GM23338 (cell line): ENCODE results near the gene SLC25A26. TPM values are rescaled to one million over a fixed set of nuclear protein-coding genes. Genes with fewer than 3 reads are reported as not detected.

Experiments used
- ATAC-seq: fragments of 200-7000 bp; cut with Tn5 transposase; 3 replicates; pipeline ENCODE4 v1.9.1; 2020
- DNase-seq: peaks from one replicate; pipeline ENCODE4 v3.0.0-alpha.2; 2015; ENCODE audit warnings: low spot score
- H2AFZ ChIP-seq: fragments of 200-600 bp; sonication (generic); 2 replicates; pipeline ENCODE4 v1.8.0; 2016; ENCODE audit warnings: antibody characterized with exemption, mild to moderate bottlenecking, moderate library complexity
- H3F3A ChIP-seq: fragments of 200-600 bp; sonication (generic); replicated peaks from 2 replicates; pipeline ENCODE4 v1.8.0; 2017; ENCODE audit warnings: antibody characterized with exemption, mixed run types, low read depth
- H3K27ac ChIP-seq: fragments of 200-600 bp; sonication (generic); 2 replicates; pipeline ENCODE4 v1.6.1; 2016; ENCODE audit warnings: low read depth
- H3K27me3 ChIP-seq: fragments of 200-600 bp; sonication (generic); 2 replicates; pipeline ENCODE4 v1.8.0; 2016; ENCODE audit warnings: mild to moderate bottlenecking, mixed run types, moderate library complexity; ENCODE audit not compliant: insufficient read depth
- H3K36me3 ChIP-seq: fragments of 200-600 bp; sonication (generic); 2 replicates; pipeline ENCODE4 v1.8.0; 2016; ENCODE audit warnings: mild to moderate bottlenecking; ENCODE audit not compliant: insufficient read depth
- H3K4me1 ChIP-seq: fragments of 200-600 bp; sonication (generic); 2 replicates; pipeline ENCODE4 v1.8.0; 2016; ENCODE audit warnings: mild to moderate bottlenecking, moderate library complexity; ENCODE audit not compliant: insufficient read depth
- H3K4me2 ChIP-seq: fragments of 200-600 bp; sonication (generic); 2 replicates; pipeline ENCODE4 v1.7.1; 2017; ENCODE audit warnings: mixed run types
- H3K4me3 ChIP-seq: fragments of 200-600 bp; sonication (generic); 2 replicates; pipeline ENCODE4 v1.6.1; 2016; ENCODE audit warnings: mixed run types
- H3K79me2 ChIP-seq: fragments of 200-600 bp; sonication (generic); replicated peaks from 2 replicates; pipeline ENCODE4 v1.8.0; 2017; ENCODE audit warnings: mild to moderate bottlenecking; ENCODE audit not compliant: insufficient read depth
- H3K9me2 ChIP-seq: fragments of 200-600 bp; sonication (generic); 2 replicates; pipeline ENCODE4 v1.8.0; 2017; ENCODE audit not compliant: insufficient read depth
- H4K20me1 ChIP-seq: fragments of 200-600 bp; sonication (generic); replicated peaks from 2 replicates; pipeline ENCODE4 v1.8.0; 2017; ENCODE audit warnings: mild to moderate bottlenecking; ENCODE audit not compliant: insufficient read depth
- H3K27ac Mint-ChIP-seq: 2 replicates; pipeline ENCODE4 v1.8.0; 2020; ENCODE audit warnings: inconsistent platforms, mild to moderate bottlenecking, moderate library complexity, mixed read lengths
- H3K27me3 Mint-ChIP-seq: 3 replicates; pipeline ENCODE4 v1.8.0; 2022; ENCODE audit warnings: low read depth, mild to moderate bottlenecking, moderate library complexity, mixed read lengths, inconsistent platforms; ENCODE audit not compliant: insufficient read depth, poor library complexity
- H3K36me3 Mint-ChIP-seq: 3 replicates; pipeline ENCODE4 v1.8.0; 2021; ENCODE audit warnings: low read depth, mild to moderate bottlenecking, inconsistent platforms, moderate library complexity, mixed read lengths
- H3K4me1 Mint-ChIP-seq: 3 replicates; pipeline ENCODE4 v1.8.0; 2020; ENCODE audit warnings: mild to moderate bottlenecking, inconsistent platforms, mixed read lengths
- H3K4me3 Mint-ChIP-seq: 3 replicates; pipeline ENCODE4 v1.8.0; 2021; ENCODE audit warnings: moderate library complexity, mild to moderate bottlenecking, inconsistent platforms, mixed read lengths
- H3K9me3 Mint-ChIP-seq: 3 replicates; pipeline ENCODE4 v1.8.0; 2020; ENCODE audit warnings: moderate library complexity, mild to moderate bottlenecking, inconsistent platforms, mixed read lengths
- CREB1 ChIP-seq: fragments of 250-450 bp; sonication (Bioruptor Pico); IDR thresholded peaks from 2 replicates; pipeline ENCODE4 v1.5.0; 2020; ENCODE audit warnings: low read depth, mild to moderate bottlenecking, moderate library complexity
- EZH2 ChIP-seq: fragments of 200-600 bp; sonication (generic); IDR thresholded peaks from one replicate; pipeline ENCODE4 v1.8.0; 2017; ENCODE audit warnings: antibody characterized with exemption, mild to moderate bottlenecking, low read depth; ENCODE audit not compliant: unreplicated experiment
- EZH2phosphoT487 ChIP-seq: fragments of 200-600 bp; sonication (generic); IDR thresholded peaks from one replicate; pipeline ENCODE4 v1.8.1; 2018; ENCODE audit warnings: antibody characterized with exemption; ENCODE audit not compliant: unreplicated experiment
- NANOG ChIP-seq: IDR thresholded peaks from 2 replicates; pipeline ENCODE4 v1.6.1; 2016; ENCODE audit warnings: antibody characterized with exemption, borderline replicate concordance
- POLR2AphosphoS5 ChIP-seq: IDR thresholded peaks from 2 replicates; pipeline ENCODE4 v1.6.1; 2016; ENCODE audit warnings: antibody characterized with exemption, low read depth
- STAT1 ChIP-seq: IDR thresholded peaks from one replicate; pipeline ENCODE4 v1.6.1; 2016; ENCODE audit warnings: antibody characterized with exemption; ENCODE audit not compliant: unreplicated experiment
- ZNF331 ChIP-seq: fragments of 250-450 bp; sonication (Bioruptor Pico); IDR thresholded peaks from 2 replicates; pipeline ENCODE4 v1.5.0; 2020; ENCODE audit warnings: low read depth, mild to moderate bottlenecking, moderate library complexity
- polyA plus RNA-seq: library from polyadenylated mRNA; unstranded; fragments of >200 nt; fragmentation: Nextera tagmentation; extraction: Ambion mirVana; gene quantifications from 2 replicates; pipeline ENCODE4 v1.2.1, GENCODE V29; 2016
- total RNA-seq: library from RNA; depleted of rRNA; stranded (reverse); fragments of >200 nt; shearing (Covaris generic); gene quantifications from 2 replicates; pipeline ENCODE4 v1.2.3, GENCODE V29; 2014
- TF ChIP-seq, protein P1 (sequence below): IDR thresholded peaks from one replicate; pipeline ENCODE4 v1.6.1; 2018; ENCODE audit warnings: antibody characterized with exemption; ENCODE audit not compliant: unreplicated experiment
- TF ChIP-seq, protein P2 (sequence below): IDR thresholded peaks from 2 replicates; pipeline ENCODE4 v1.6.1; 2016; ENCODE audit warnings: antibody characterized with exemption
- TF ChIP-seq, protein P3 (sequence below), 2 experiments: fragments of 200-600 bp in 1 of 2; sonication (generic) in 1 of 2; conservative IDR thresholded peaks; 2 replicates each; pipeline versions ENCODE4 v1.5.1 to v1.6.1; 2016 to 2017; ENCODE audit warnings: antibody characterized with exemption in 2 of 2, low read depth in 2 of 2, mild to moderate bottlenecking in 2 of 2, moderate library complexity in 1 of 2

The SLC25A26 gene
- total and polyA plus RNA-seq, 2 experiments from 2014 or later = 24.8 to 40.2 TPM

DNA sequence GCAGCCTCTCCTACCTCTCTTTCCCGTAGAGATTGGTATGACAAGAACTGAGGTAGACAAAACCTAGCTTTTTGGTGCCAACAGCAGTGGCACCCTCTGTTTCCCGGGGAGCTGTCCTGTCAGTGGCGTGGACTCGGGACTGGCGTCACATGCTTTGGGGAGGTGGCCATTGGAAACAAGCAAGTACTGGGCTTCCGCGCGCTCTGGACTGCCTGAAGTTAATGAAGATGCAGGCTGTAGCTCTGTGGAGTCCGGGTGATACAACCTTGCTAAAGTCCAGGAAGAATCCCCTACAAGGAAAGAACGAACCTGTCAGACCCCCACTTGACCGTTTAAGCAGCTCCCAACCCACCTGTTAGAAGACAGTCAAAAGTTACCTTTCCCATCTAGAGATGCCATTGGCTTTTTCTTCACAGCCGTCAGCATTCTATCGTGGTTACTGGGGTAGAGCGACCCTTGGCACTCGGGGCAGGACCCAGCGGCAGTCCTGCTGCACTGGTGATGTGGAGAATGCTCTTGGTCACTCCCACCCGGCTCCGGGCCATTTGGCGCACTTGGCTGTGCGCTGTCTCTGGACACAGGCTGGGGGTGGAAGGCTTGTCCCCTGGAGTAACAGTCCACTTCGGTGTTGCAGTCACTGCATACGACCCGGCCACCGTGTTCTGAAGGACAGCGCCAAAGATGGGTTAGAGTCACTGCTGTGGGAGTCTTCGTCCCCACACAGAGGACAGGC is 159.6 kb downstream of the SLC25A26 start (continued):
- TF ChIP-seq, protein P1, sequence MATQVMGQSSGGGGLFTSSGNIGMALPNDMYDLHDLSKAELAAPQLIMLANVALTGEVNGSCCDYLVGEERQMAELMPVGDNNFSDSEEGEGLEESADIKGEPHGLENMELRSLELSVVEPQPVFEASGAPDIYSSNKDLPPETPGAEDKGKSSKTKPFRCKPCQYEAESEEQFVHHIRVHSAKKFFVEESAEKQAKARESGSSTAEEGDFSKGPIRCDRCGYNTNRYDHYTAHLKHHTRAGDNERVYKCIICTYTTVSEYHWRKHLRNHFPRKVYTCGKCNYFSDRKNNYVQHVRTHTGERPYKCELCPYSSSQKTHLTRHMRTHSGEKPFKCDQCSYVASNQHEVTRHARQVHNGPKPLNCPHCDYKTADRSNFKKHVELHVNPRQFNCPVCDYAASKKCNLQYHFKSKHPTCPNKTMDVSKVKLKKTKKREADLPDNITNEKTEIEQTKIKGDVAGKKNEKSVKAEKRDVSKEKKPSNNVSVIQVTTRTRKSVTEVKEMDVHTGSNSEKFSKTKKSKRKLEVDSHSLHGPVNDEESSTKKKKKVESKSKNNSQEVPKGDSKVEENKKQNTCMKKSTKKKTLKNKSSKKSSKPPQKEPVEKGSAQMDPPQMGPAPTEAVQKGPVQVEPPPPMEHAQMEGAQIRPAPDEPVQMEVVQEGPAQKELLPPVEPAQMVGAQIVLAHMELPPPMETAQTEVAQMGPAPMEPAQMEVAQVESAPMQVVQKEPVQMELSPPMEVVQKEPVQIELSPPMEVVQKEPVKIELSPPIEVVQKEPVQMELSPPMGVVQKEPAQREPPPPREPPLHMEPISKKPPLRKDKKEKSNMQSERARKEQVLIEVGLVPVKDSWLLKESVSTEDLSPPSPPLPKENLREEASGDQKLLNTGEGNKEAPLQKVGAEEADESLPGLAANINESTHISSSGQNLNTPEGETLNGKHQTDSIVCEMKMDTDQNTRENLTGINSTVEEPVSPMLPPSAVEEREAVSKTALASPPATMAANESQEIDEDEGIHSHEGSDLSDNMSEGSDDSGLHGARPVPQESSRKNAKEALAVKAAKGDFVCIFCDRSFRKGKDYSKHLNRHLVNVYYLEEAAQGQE = no peak
- TF ChIP-seq EZH2phosphoT487 = no peak
- TF ChIP-seq, protein P2, sequence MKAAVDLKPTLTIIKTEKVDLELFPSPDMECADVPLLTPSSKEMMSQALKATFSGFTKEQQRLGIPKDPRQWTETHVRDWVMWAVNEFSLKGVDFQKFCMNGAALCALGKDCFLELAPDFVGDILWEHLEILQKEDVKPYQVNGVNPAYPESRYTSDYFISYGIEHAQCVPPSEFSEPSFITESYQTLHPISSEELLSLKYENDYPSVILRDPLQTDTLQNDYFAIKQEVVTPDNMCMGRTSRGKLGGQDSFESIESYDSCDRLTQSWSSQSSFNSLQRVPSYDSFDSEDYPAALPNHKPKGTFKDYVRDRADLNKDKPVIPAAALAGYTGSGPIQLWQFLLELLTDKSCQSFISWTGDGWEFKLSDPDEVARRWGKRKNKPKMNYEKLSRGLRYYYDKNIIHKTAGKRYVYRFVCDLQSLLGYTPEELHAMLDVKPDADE = no peak

DNA sequence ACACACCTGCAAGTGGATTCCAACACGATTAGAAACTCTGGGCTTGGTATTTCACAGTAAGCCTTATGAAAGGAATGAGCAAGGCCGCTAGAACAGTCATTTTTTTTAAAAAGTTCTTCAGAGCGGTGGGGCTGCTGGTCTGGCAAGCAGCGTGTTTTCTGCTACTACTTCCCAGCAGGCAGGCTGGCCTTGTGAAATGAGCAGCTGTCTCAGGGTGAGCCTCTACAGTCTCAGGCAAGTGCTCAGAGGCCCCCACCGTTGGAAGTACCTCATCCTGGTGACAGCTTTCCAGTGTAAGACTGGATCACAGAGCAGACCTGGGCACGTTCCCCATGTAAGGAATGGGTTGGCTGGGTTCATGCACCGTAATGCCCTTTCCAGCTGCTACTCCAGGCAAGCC is 160.8 kb downstream of the SLC25A26 start:
- peaks cover 50% of the 10 kb centered on the region for H3K36me3 ChIP-seq
- TF ChIP-seq, protein P3, sequence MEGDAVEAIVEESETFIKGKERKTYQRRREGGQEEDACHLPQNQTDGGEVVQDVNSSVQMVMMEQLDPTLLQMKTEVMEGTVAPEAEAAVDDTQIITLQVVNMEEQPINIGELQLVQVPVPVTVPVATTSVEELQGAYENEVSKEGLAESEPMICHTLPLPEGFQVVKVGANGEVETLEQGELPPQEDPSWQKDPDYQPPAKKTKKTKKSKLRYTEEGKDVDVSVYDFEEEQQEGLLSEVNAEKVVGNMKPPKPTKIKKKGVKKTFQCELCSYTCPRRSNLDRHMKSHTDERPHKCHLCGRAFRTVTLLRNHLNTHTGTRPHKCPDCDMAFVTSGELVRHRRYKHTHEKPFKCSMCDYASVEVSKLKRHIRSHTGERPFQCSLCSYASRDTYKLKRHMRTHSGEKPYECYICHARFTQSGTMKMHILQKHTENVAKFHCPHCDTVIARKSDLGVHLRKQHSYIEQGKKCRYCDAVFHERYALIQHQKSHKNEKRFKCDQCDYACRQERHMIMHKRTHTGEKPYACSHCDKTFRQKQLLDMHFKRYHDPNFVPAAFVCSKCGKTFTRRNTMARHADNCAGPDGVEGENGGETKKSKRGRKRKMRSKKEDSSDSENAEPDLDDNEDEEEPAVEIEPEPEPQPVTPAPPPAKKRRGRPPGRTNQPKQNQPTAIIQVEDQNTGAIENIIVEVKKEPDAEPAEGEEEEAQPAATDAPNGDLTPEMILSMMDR (conservative IDR thresholded peaks at IDR 0.05; ENCODE audit: low read depth in 2 of 2) = no peak
- TF ChIP-seq ZNF331 (no peak), STAT1 (no peak), NANOG (no peak), EZH2 (no peak), POLR2AphosphoS5 (no peak), CREB1 (CRISPR knock-in tag) (no peak)
- TF ChIP-seq, protein P1 = no peak

More for the DNA sequence above, 160.8 kb downstream of the SLC25A26 start:
- no peaks in the 10 kb centered on the region for H3K9me2 ChIP-seq
- H3K4me1 ChIP-seq = no peaks in the 10 kb centered on the region
- H3K9me3 Mint-ChIP-seq = no peaks in the 10 kb centered on the region
- no peaks in the 10 kb centered on the region for H3K79me2 ChIP-seq
- H3F3A ChIP-seq = peaks cover 7% of the 10 kb centered on the region
- peaks cover 11% of the 10 kb centered on the region for H4K20me1 ChIP-seq
- no peak overlapping the region for H2AFZ ChIP-seq
- no peaks in the 10 kb centered on the region for H3K27me3 ChIP-seq
- H3K27ac Mint-ChIP-seq = no peak overlapping the region
- H3K4me2 ChIP-seq = no peak overlapping the region
- DNase-seq = no peak
- H3K4me3 Mint-ChIP-seq = no peak overlapping the region
- no peak overlapping the region for H3K4me3 ChIP-seq
- ATAC-seq = no peak
- peaks cover 99% of the 10 kb centered on the region for H3K36me3 Mint-ChIP-seq
- peaks cover 16% of the 10 kb centered on the region for H3K27me3 Mint-ChIP-seq
- peaks cover 9% of the 10 kb centered on the region for H3K4me1 Mint-ChIP-seq
- no peak overlapping the region for H3K27ac ChIP-seq
